Stimulated activated CD4-positive, alpha-beta T cell treated with anti-CD3 and anti-CD28 coated beads, TNF-alpha, amount 100 ng/mL, for 48 hours (primary cell): Measurements from ENCODE around the gene DIS3L2.
A peak's percentile ranks its signal among the peaks of the same experiment; 100 is the strongest.
"Not testable (repeated sequence)": the region's sequence is repeated elsewhere in the genome, so short reads cannot be mapped to it uniquely, and the experiment has no call there.

Experiments
- DNase-seq, 3 donors: peaks; one replicate each; pipeline ENCODE4 v3.0.0-alpha.2; 2020; ENCODE audit warnings: low read depth in 3 of 3

DIS3L2 gene

DNA sequence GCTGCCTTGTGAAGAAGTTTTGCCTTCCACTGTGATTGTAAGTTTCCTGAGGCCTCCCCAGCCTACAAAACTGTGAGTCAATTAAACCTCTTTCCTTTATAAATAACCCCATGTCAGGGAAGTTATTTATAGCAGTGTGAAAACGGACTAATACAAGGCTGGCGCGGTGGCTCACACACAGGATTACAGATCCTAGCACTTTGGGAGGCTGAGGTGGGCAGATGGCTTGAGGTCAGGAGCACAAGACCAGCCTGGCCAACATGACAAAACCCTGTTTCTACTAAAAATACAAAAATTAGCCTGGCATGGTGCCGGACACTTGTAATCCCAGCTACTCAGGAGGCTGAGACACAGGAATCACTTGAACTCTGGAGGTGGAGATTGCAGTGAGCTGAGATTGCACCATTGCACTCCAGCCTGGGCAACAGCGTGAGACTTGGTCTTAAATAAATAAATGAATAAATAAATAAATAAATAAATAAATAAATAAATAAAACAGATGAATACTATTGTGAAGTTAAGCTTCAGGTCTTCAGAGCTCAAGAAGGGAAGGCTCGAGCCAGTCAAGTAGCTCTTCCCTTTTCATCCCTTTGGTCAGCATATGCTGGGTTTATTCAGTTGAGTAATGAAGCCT is 154.3 kb downstream of the DIS3L2 start:
- DNase-seq = not testable (repeated sequence)

- DNase-seq = no peak
Measured at GRCh38 chr2:232116852-232117251, 155.3 kb downstream of the DIS3L2 start.

- no peak for DNase-seq
Measured at GRCh38 chr2:232117413-232117812, 155.9 kb downstream of the DIS3L2 start.

- no peak for DNase-seq
Measured at GRCh38 chr2:232120911-232121310, 159.4 kb downstream of the DIS3L2 start.

DNA sequence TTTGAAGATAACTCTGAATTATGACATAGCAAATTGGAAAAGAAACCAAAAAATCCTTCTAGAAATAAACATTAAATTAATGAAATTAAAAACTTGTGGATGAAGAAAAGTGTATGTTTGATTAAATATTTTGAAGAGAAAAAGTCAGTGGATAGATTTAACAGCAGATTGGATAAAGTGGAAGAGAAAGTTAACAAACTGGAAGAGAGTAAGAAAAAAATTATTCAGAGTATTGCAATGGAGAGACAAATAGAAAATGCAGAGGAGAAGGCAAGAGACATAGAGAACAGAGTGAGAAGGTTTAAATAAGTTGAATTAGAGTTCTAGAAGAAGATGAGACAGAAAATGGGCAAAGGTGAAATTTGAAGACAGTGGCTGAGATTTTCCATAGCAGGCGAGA is 162.8 kb downstream of the DIS3L2 start:
- no peak for DNase-seq

DNA sequence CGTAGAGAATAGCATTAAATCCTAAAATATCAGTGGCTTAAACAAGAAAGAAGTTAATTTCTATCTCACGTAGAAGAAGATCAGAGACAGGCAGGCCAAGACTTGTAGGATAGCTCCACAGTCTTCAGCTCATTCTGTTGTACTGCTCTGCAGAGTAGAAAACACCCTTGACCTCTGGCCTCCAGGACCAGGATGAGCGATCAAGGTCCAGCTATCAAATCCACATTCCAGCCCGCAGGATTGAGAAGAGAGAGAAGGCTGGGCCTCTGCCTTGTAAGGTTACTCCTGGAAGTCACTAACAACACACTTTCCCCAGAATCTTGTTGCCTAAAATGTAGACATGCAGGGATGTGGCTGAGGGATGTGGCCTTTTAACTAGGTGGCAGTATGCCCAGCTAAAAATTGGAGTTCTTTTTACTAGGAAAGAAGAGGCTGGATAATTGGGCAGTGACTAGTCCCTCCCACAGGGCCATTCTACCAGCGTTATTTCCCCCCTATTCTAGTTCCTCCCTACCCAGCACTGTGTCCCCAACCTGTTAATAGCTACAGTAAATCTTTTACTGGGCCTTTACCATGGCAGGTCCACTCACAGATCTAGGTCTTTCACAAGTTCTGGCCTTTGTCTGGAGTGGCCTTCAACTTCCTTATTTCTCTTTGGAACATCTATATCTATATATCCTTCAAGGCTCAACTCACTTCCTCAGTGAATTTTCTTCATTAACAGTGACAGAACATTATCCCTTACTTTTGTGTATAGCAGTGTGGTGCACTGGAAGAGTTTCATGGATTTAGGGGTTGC is 165.0 kb downstream of the DIS3L2 start:
- DNase-seq = no peak

- no peak for DNase-seq
Measured at GRCh38 chr2:232129483-232129882, 168.0 kb downstream of the DIS3L2 start.

DNA sequence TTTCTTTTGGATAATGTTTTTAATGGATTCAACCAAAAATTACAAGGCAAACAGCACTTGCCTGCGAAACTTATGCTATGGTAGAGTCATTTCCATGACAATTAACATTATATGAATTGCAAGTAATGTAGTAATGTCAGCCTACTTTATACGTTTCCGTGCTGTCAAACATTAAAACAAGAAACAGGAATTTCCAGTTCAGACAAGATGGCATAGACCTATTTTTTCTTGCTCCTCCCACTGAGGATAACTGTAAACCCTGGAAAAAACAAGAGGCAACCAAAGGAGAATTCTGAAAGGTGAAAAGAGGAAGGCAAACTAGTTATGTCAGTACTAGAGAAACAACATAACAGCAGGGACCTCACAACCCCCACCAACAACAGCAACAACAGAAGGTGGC is 170.7 kb downstream of the DIS3L2 start:
- DNase-seq = no peak

- DNase-seq = no peak
Measured at GRCh38 chr2:232133078-232133477, 171.6 kb downstream of the DIS3L2 start.

DNA sequence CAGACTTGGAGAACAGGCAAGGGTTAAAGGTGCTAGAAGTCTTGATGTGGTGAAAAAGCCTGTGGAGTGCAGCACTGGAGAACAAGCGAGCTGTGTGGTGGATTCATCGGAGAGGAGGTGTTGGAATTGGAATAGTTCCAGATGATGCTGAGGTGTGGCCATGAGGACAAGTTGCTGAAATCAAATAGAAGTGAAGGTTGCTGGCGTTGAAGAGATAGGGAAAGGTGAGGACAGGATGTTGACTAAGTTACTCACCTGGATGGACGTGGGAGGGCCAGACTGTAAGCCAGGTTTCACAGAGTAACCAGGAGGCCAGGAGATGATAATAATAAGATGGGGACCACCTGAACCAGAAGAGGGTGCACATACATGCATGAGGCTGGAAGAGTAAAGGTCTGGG is 173.4 kb downstream of the DIS3L2 start:
- DNase-seq = no peak

DNA sequence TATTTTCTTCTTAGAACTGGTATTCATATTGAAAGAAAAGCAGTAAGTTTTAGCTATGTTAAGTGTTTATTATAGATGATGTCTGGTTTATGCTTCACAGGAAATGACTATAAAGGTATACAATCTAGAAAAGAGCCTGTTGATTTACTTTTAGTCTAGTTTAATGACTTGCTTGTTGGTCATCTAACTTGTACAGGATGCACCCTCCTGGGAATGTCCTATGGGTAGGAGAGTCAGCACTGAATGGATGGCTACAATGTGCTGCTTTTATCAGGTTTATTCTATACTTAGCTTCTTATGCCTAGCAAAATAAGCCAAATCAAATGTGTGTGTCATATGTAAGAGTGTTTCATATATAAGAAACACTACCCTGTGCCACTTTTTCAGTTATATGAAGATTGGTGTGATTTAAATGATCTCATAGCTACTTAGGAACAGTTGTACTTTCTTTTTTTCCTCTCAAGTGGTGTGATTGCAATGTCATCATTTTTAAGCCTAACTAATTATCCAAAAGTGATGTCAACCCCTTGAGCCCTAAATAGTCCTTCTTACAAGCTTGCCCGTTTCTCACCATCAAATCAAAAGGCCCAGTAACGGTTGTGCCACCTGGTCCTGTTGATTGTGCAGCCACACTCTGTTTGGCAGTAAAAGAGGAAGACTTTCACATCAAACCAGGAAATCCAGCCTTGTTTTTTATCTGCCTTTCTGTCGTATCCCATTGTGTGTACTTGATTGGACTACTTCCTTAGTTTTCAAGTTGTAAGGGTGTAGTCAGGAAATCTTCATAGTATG is 176.0 kb downstream of the DIS3L2 start:
- DNase-seq = no peak

DNA sequence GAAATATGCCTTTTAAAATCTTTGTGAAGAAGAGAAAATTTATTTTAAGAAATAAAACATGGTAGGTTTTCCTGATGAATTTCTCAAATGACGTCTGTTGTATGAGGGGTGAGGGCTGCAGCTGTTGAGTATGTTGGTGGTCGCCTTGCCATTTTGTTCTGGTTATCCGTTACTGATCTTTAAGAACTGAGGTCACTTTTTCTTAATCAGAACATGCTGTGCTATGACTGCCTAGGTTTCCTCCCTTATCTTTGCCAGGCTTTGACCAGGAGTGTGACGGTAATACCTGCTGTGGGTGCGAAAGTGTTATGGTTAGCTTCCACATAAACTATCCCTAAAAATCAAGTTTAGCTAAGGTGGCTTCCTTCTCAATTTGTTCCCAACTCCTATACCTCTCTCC is 176.9 kb downstream of the DIS3L2 start:
- DNase-seq = no peak

GRCh38 chr2:232139171-232139594 is 177.7 kb downstream of the DIS3L2 start:
- DNase-seq = no peak

GRCh38 chr2:232139786-232140562 is 178.5 kb downstream of the DIS3L2 start:
- DNase-seq = no peak

GRCh38 chr2:232141591-232141990 is 180.1 kb downstream of the DIS3L2 start:
- no peak for DNase-seq

GRCh38 chr2:232142049-232142448 is 180.5 kb downstream of the DIS3L2 start:
- DNase-seq = peak in 1 of 3 donors; percentile 12

GRCh38 chr2:232142502-232142901 is 181.0 kb downstream of the DIS3L2 start:
- DNase-seq = no peak

GRCh38 chr2:232146294-232146693 is 184.8 kb downstream of the DIS3L2 start:
- DNase-seq = no peak

DNA sequence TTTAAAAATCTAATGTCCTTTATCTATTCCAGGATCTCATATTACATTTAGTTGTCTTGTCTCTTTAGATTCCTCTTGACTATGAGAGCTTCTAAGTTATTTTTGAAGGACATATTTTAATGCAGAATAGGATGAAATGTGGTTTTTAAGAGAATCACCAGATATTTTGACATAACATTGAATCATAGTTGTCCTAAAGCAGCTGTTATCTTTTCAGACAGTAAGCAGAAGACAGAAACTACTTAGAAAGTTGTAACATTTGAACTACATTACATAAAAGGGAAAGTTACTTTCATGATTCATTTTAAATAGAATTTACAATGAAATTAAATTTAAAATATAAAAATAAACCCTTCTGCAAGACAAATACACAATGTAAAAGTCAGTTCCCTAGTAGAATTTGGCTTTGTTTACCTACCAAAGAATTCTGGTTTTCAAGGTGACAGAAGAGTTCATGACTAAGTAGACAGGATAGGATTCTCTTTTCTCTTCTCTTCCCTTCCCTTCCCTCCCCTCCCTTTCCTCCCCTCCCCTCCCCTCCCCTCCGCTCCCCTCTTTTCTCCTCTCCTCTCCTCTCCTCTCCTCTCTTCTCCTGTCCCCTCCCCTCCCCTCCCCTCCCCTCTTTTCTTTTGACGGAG is 186.0 kb downstream of the DIS3L2 start:
- no peak for DNase-seq

- no peak for DNase-seq
Measured at GRCh38 chr2:232162187-232162586, 200.7 kb downstream of the DIS3L2 start.

- no peak for DNase-seq
Measured at GRCh38 chr2:232170396-232170795, 208.9 kb downstream of the DIS3L2 start.
